ENCODE measurements around the gene INO80D.

- no peak for TF ChIP-seq MAX (IDR thresholded peaks at IDR 0.05)
- TF ChIP-seq JUND (IDR thresholded peaks at IDR 0.05), result no peak
- no peak for TF ChIP-seq POLR2A (IDR thresholded peaks at IDR 0.05; ENCODE audit: borderline replicate concordance, extremely low read depth, insufficient read depth, insufficient read length)
- TF ChIP-seq EZH2phosphoT487 (IDR thresholded peaks at IDR 0.05; ENCODE audit: borderline replicate concordance), result no peak
These were observed 6.3 kb upstream of the INO80D start for GRCh38 chr2:206092297-206092696.

All from HCT116 (cell line).